OCI-LY7 (cell line): ENCODE measurements around the gene GRM5. TPM values are rescaled to one million over a fixed set of nuclear protein-coding genes. Genes with fewer than 3 reads are reported as not detected.
"Not testable (repeated sequence)": the region's sequence is repeated elsewhere in the genome, so short reads cannot be mapped to it uniquely, and the experiment has no call there.

Experiments
- BruUV-seq: library from RNA; stranded (reverse); fragments of 400-500 nt; replicated peaks from 2 replicates; lab custom pipeline; 2021; lab: Mats Ljungman, UMichigan
- CTCF ChIA-PET: fragments of 300-600 bp; sonication (Branson Sonifier 250); formaldehyde crosslinking; loops from one replicate; lab custom pipeline; 2022; ENCODE audit warnings: antibody characterized with exemption; ENCODE audit not compliant: unreplicated experiment; lab: Charles Lee
- POLR2A ChIA-PET: fragments of 300-600 bp; sonication (Branson Sonifier 250); formaldehyde crosslinking; loops from one replicate; lab custom pipeline; 2022; ENCODE audit warnings: antibody characterized with exemption; lab: Charles Lee
- DNase-seq: peaks from one replicate; pipeline ENCODE4 v3.0.0-alpha.2; 2015; ENCODE audit warnings: low spot score
- H2AFZ ChIP-seq: fragments of 200-600 bp; sonication (generic), shearing (Covaris generic); 2 replicates; pipeline ENCODE4 v1.6.1; 2014; ENCODE audit warnings: mild to moderate bottlenecking, antibody characterized with exemption, low read length, moderate library complexity
- H3K27ac ChIP-seq: fragments of 200-600 bp; sonication (generic); 2 replicates; pipeline ENCODE4 v1.5.1; 2014; ENCODE audit warnings: mixed run types, low read depth, mild to moderate bottlenecking, moderate library complexity, low read length, inconsistent platforms; ENCODE audit not compliant: poor library complexity, severe bottlenecking
- H3K36me3 ChIP-seq: fragments of 200-600 bp; sonication (generic); 2 replicates; pipeline ENCODE4 v1.6.1; 2014; ENCODE audit warnings: mild to moderate bottlenecking, antibody characterized with exemption, low read length, moderate library complexity, mixed read lengths; ENCODE audit not compliant: insufficient read depth
- H3K4me1 ChIP-seq: fragments of 200-600 bp; sonication (generic); 2 replicates; pipeline ENCODE4 v1.5.1; 2014; ENCODE audit warnings: mild to moderate bottlenecking, low read length; ENCODE audit not compliant: insufficient read depth, poor library complexity, severe bottlenecking
- H3K4me2 ChIP-seq: fragments of 200-600 bp; sonication (generic); 2 replicates; pipeline ENCODE4 v1.6.1; 2014; ENCODE audit warnings: mild to moderate bottlenecking, low read length
- H3K4me3 ChIP-seq: fragments of 200-600 bp; sonication (generic); 2 replicates; pipeline ENCODE4 v1.5.1; 2014; ENCODE audit warnings: mild to moderate bottlenecking, low read depth, low read length; ENCODE audit not compliant: poor library complexity, severe bottlenecking
- H3K79me2 ChIP-seq: fragments of 200-600 bp; sonication (generic); 2 replicates; pipeline ENCODE4 v1.6.1; 2016; ENCODE audit warnings: low read depth, mild to moderate bottlenecking, low read length, moderate library complexity, mixed read lengths; ENCODE audit not compliant: insufficient read depth
- H3K9me2 ChIP-seq: fragments of 200-600 bp; sonication (generic); 2 replicates; pipeline ENCODE4 v1.6.1; 2016; ENCODE audit warnings: mild to moderate bottlenecking, low read length, mixed read lengths; ENCODE audit not compliant: insufficient read depth
- H3K9me3 ChIP-seq: fragments of 200-600 bp; sonication (generic); 2 replicates; pipeline ENCODE4 v1.6.1; 2014; ENCODE audit warnings: mild to moderate bottlenecking, mixed run types, low read length, mixed read lengths
- H4K20me1 ChIP-seq: fragments of 200-600 bp; sonication (generic); 2 replicates; pipeline ENCODE4 v1.6.1; 2014; ENCODE audit warnings: mild to moderate bottlenecking, antibody characterized with exemption, low read length, moderate library complexity, mixed read lengths; ENCODE audit not compliant: insufficient read depth
- EZH2phosphoT487 ChIP-seq: fragments of 200-600 bp; sonication (generic); IDR thresholded peaks from 2 replicates; pipeline ENCODE4 v1.6.1; 2018; ENCODE audit warnings: low read depth, borderline replicate concordance, mild to moderate bottlenecking, mixed run types, antibody characterized with exemption, low read length, moderate library complexity, mixed read lengths
- intact Hi-C: fragments of 100-400 bp; cut with micrococcal nuclease; formaldehyde crosslinking; loops from one replicate; pipeline ENCODE4 v1.10.0; 2022; ENCODE audit not compliant: unreplicated experiment
- total RNA-seq, 2 experiments: library from RNA; depleted of rRNA in 1 of 2; stranded (reverse); fragments of >200 nt in 1 of 2; shearing (Covaris generic) in 1 of 2; gene quantifications; 2 replicates each; pipeline ENCODE4 v1.2.3, GENCODE V29; 2014 to 2022
- TF ChIP-seq, protein P1 (sequence below): fragments of 200-600 bp; sonication (generic); conservative IDR thresholded peaks from 2 replicates; pipeline ENCODE4 v1.5.1; 2014; ENCODE audit warnings: mild to moderate bottlenecking, antibody characterized with exemption, low read length, moderate library complexity, mixed read lengths

Gene GRM5
- total RNA-seq, 2 experiments from 2014 or later, result not detected

DNA sequence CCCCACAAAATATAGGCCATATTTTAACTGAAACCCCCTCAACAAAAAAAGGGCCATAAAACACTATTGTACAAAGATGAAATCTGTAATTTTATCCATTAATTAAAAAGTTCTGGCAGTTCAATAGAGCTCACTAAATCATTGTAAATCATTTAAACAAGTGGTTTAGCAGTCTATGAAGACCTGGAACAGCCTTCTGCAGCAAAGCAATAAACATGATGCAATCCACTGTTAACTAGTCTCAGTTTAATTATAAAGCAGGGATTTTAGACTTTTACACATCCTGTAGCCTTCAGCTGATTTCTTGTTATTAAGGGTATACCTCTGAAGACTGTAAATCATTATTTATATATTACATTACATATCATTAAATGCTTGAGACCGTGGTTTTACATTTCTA is 8.4 kb downstream of the GRM5 start:
- H3K79me2 ChIP-seq, H3K4me1 ChIP-seq, H3K36me3 ChIP-seq, BruUV-seq, H2AFZ ChIP-seq, H3K4me2 ChIP-seq, POLR2A ChIA-PET, DNase-seq, H3K4me3 ChIP-seq, CTCF ChIA-PET, H3K27ac ChIP-seq, H3K9me2 ChIP-seq, intact Hi-C loops, H3K9me3 ChIP-seq, H4K20me1 ChIP-seq: not testable (repeated sequence)

DNA sequence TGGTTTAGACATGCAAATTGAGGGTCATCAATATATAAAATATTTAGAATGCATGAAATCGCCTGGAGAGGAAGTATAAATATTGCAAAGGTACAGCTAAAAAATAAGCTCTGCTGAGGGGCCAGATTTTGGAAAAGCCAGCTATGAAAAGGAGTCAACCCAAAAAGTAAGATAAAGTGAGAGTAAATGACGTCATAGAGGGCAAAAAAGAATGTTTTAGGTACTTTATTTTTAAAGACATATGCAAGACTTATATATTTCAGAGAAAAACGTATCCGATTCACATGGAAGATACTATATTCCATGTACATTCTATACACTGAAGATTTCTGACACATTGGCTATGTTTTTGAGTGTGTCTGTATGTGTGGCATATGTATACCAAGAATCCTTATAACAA is 13.6 kb downstream of the GRM5 start:
- POLR2A ChIA-PET, result no interaction called here

DNA sequence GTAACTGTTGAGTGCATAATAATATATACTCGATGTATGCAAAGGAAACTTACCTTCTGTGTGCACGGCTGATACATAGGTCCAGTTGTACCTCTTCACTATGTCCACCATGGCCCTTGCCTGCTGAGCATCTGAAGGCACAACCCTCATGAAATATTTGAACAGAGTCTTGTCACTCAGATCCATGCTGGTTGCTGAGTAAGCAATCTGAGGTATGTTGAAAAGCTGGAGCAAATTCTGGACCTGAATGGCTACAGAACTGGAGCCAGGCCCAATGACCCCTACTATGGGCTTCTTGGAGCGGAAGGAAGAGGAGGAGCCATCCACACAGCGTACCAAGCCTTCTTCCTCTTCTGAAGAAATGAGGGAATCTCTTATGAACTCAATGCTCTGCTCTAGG is 18.6 kb downstream of the GRM5 start:
- POLR2A ChIA-PET, H4K20me1 ChIP-seq, H3K4me3 ChIP-seq, H3K79me2 ChIP-seq, H3K9me2 ChIP-seq, H3K4me2 ChIP-seq, H3K9me3 ChIP-seq, CTCF ChIA-PET, BruUV-seq, H2AFZ ChIP-seq, H3K27ac ChIP-seq, H3K4me1 ChIP-seq, DNase-seq, H3K36me3 ChIP-seq, intact Hi-C loops: not testable (repeated sequence)

More for the DNA sequence above, 13.6 kb downstream of the GRM5 start:
- H3K79me2 ChIP-seq, result no peaks in the 10 kb centered on the region
- intact Hi-C loops, result no loop called here
- no peak overlapping the region for H3K4me2 ChIP-seq
- H3K36me3 ChIP-seq, result no peaks in the 10 kb centered on the region
- no peak overlapping the region for H3K4me3 ChIP-seq
- no peaks in the 10 kb centered on the region for H3K9me2 ChIP-seq
- CTCF ChIA-PET, result no interaction called here
- H3K4me1 ChIP-seq, result no peaks in the 10 kb centered on the region
- H3K27ac ChIP-seq, result no peak overlapping the region
- no peak overlapping the region for H2AFZ ChIP-seq
- H4K20me1 ChIP-seq, result no peaks in the 10 kb centered on the region
- BruUV-seq, result no TSS peak
- no peaks in the 10 kb centered on the region for H3K9me3 ChIP-seq
- DNase-seq, result no peak
- TF ChIP-seq, protein P1, sequence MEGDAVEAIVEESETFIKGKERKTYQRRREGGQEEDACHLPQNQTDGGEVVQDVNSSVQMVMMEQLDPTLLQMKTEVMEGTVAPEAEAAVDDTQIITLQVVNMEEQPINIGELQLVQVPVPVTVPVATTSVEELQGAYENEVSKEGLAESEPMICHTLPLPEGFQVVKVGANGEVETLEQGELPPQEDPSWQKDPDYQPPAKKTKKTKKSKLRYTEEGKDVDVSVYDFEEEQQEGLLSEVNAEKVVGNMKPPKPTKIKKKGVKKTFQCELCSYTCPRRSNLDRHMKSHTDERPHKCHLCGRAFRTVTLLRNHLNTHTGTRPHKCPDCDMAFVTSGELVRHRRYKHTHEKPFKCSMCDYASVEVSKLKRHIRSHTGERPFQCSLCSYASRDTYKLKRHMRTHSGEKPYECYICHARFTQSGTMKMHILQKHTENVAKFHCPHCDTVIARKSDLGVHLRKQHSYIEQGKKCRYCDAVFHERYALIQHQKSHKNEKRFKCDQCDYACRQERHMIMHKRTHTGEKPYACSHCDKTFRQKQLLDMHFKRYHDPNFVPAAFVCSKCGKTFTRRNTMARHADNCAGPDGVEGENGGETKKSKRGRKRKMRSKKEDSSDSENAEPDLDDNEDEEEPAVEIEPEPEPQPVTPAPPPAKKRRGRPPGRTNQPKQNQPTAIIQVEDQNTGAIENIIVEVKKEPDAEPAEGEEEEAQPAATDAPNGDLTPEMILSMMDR, result no peak
- no peak for TF ChIP-seq EZH2phosphoT487

DNA sequence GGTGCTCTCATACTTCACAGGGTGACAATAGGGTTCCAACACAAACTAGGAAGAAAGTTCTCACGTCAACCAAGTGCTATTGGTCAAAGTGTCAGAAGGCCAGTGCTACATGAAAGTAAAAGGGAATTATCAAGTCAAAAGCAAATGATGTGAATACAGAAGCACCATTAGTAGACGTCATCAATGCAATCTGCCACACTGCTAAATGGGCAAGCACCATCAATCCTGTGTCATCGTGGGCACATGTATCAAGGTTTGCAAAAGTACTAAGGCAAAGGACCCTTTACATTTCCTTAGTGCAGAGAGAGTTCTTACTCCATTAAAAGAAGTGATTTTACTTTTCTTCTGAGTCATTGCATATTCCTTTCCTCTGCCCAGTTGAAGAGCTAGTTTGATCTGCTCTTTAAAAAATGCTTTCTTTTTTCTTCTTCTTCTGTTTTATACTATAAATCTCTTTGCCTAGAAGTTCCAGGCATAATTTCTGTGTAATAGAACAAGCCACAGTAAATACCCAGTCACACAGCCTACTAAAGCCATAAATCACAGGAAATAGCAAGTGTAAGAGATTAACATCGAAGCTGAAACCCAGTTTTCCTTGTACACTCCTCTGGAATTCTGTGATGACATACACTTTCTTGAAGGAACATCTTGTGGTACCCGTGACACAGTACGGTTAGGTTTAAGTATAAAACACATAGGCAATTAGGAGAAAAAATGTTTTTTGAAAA is 21.8 kb downstream of the GRM5 start:
- H4K20me1 ChIP-seq, intact Hi-C loops, CTCF ChIA-PET, DNase-seq, BruUV-seq, H3K4me1 ChIP-seq, H3K36me3 ChIP-seq, H3K4me3 ChIP-seq, H3K9me3 ChIP-seq, H3K27ac ChIP-seq, POLR2A ChIA-PET, H2AFZ ChIP-seq, H3K79me2 ChIP-seq, H3K9me2 ChIP-seq, H3K4me2 ChIP-seq: not testable (repeated sequence)

DNA sequence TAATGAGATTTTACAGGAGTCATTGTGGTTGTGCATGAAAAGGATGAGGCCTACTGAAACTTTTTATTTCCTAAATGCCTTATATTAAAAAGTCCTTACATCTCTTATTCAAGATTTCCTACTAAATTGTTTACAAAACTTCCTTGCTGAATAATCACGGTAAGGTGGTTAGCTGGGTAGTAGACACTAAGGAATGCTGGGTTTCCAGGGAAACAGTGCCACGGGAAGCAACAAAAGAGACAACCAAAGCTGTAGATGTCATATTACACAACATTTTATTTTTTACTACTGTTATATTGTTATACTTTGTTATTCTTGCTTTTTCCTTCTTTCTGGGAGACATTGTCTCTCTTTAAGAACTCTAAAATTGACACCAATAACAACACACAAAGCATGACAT is 36.1 kb downstream of the GRM5 start:
- BruUV-seq, H2AFZ ChIP-seq, H3K9me3 ChIP-seq, H3K79me2 ChIP-seq, H4K20me1 ChIP-seq, DNase-seq, intact Hi-C loops, H3K4me1 ChIP-seq, CTCF ChIA-PET, H3K9me2 ChIP-seq, H3K27ac ChIP-seq, POLR2A ChIA-PET, H3K4me2 ChIP-seq, H3K36me3 ChIP-seq, H3K4me3 ChIP-seq: not testable (repeated sequence)
